Renal pelvis (tissue), 4 donors: ENCODE measurements around the gene MT1E. TPM values are rescaled to one million over a fixed set of nuclear protein-coding genes. Genes with fewer than 3 reads are reported as not detected.
"Not testable (repeated sequence)": the region's sequence is repeated elsewhere in the genome, so short reads cannot be mapped to it uniquely, and the experiment has no call there.

Experiments
- DNase-seq: peaks from one replicate; pipeline ENCODE4 v3.0.0-alpha.2; 2013
- polyA plus RNA-seq, 3 donors: library from polyadenylated mRNA; unstranded; fragments of 120-200 nt; gene quantifications; one replicate each; pipeline ENCODE4 v1.2.1, GENCODE V29; 2013; ENCODE audit not compliant: insufficient read length in 3 of 3

MT1E gene
- polyA plus RNA-seq, 3 donors: 18.0 to 44.4 (median 23.6) TPM

GRCh38 chr16:56669005-56669839 is 43.6 kb downstream of the MT1E start, which contains the start of gene MT1H:
Gene MT1H (plus strand): TSS chr16:56669814. CDS start chr16:56669885, 71 bp downstream.
- DNase-seq: no peak

- no peak for DNase-seq
These were observed 44.4 kb downstream of the MT1E start for GRCh38 chr16:56669840-56670619.

- no peak for DNase-seq
These were observed 45.0 kb downstream of the MT1E start for GRCh38 chr16:56670620-56670934.

- not testable (repeated sequence) for DNase-seq
These were observed 46.1 kb downstream of the MT1E start for GRCh38 chr16:56671691-56672090.

GRCh38 chr16:56672171-56672570 is 46.6 kb downstream of the MT1E start:
- not testable (repeated sequence) for DNase-seq

- no peak for DNase-seq
These were observed 47.4 kb downstream of the MT1E start for GRCh38 chr16:56672761-56673536.

- DNase-seq: no peak
These were observed 48.3 kb downstream of the MT1E start for GRCh38 chr16:56673921-56674320.

GRCh38 chr16:56674570-56674969 is 49.0 kb downstream of the MT1E start:
- DNase-seq: not testable (repeated sequence)

- DNase-seq: no peak
These were observed 50.2 kb downstream of the MT1E start for GRCh38 chr16:56675685-56676210.

Other genes starting within 250 kb of the MT1E start
- gene AMFR, start 200.2 kb upstream of the MT1E start, polyA plus RNA-seq: 100 to 1,000 TPM; 121 to 138 (median 136) TPM
- 100 to 1,000 TPM; 117 to 129 (median 123) TPM for gene NUDT21, start 174.4 kb upstream of the MT1E start, polyA plus RNA-seq
- gene OGFOD1, start 174.2 kb upstream of the MT1E start, polyA plus RNA-seq: 10 to 100 TPM; 34.7 to 42.1 (median 39.8) TPM
- 100 to 1,000 TPM in 1 of 3 donors, 10 to 100 TPM in 2; 67.3 to 114 (median 97.6) TPM for gene BBS2, start 105.8 kb upstream of the MT1E start, polyA plus RNA-seq
- gene MT4, start 60.7 kb upstream of the MT1E start, polyA plus RNA-seq: not detected
- 1 to 10 TPM in 2 of 3 donors, not detected in 1; 1.9 to 2.5 TPM for gene MT3, start 36.3 kb upstream of the MT1E start, polyA plus RNA-seq
- 10 to 100 TPM; 26.6 to 27.3 (median 26.9) TPM for gene MT2A, start 17.2 kb upstream of the MT1E start, polyA plus RNA-seq
- under 1 TPM in 1 of 3 donors, not detected in 2; 0.26 TPM for gene MT1M, start 6.9 kb downstream of the MT1E start, polyA plus RNA-seq
- not detected for gene MT1A, start 12.9 kb downstream of the MT1E start, polyA plus RNA-seq
- not detected for gene MT1B, start 26.1 kb downstream of the MT1E start, polyA plus RNA-seq
- 10 to 100 TPM; 53.1 to 66.4 (median 65.7) TPM for gene MT1F, start 32.2 kb downstream of the MT1E start, polyA plus RNA-seq
- 10 to 100 TPM; 30.1 to 89.3 (median 51.8) TPM for gene MT1G, start 42.3 kb downstream of the MT1E start, polyA plus RNA-seq
- gene MT1H, start 44.0 kb downstream of the MT1E start, polyA plus RNA-seq: 10 to 100 TPM in 2 of 3 donors, 1 to 10 TPM in 1; 5.8 to 27.8 (median 18.4) TPM
- gene MT1X, start 56.7 kb downstream of the MT1E start, polyA plus RNA-seq: 10 to 100 TPM; 23.6 to 30.3 (median 28.1) TPM
- gene NUP93, start 104.3 kb downstream of the MT1E start, polyA plus RNA-seq: 10 to 100 TPM; 84.3 to 96.6 (median 89.1) TPM
- 10 to 100 TPM; 15.8 to 32.0 (median 27.7) TPM for gene SLC12A3, start 239.4 kb downstream of the MT1E start, polyA plus RNA-seq